Duodenal mucosa (tissue), 2 donors: ENCODE results near the gene CTBP2.
A peak's percentile ranks its signal among the peaks of the same experiment; 100 is the strongest.

Experiments
- H3K27ac ChIP-seq: one replicate; pipeline ENCODE4 v1.7.0; 2013; ENCODE audit warnings: low read depth, low read length
- H3K27me3 ChIP-seq, 2 donors: one replicate each; pipeline ENCODE4 v1.7.0; 2013; ENCODE audit warnings: low read length in 2 of 2, control low read depth in 1 of 2; ENCODE audit not compliant: insufficient read depth in 2 of 2, control insufficient read depth in 1 of 2
- H3K36me3 ChIP-seq, 2 donors: one replicate each; pipeline ENCODE4 v1.7.0; 2013; ENCODE audit warnings: low read length in 2 of 2, control low read depth in 1 of 2; ENCODE audit not compliant: insufficient read depth in 2 of 2, control insufficient read depth in 1 of 2
- H3K4me1 ChIP-seq, 2 donors: one replicate each; pipeline ENCODE4 v1.7.0; 2013; ENCODE audit warnings: low read length in 2 of 2, control low read depth in 1 of 2; ENCODE audit not compliant: insufficient read depth in 2 of 2, control insufficient read depth in 1 of 2
- H3K4me3 ChIP-seq, 2 donors: one replicate each; pipeline ENCODE4 v1.7.0; 2013; ENCODE audit warnings: low read length in 2 of 2, low read depth in 1 of 2
- H3K9ac ChIP-seq, 2 donors: one replicate each; pipeline ENCODE4 v1.7.0; 2013; ENCODE audit warnings: low read length in 2 of 2, low read depth in 1 of 2
- H3K9me3 ChIP-seq, 2 donors: one replicate each; pipeline ENCODE4 v1.7.0; 2013; ENCODE audit warnings: low read length in 2 of 2, control low read depth in 1 of 2; ENCODE audit not compliant: control insufficient read depth in 1 of 2

Gene CTBP2

DNA sequence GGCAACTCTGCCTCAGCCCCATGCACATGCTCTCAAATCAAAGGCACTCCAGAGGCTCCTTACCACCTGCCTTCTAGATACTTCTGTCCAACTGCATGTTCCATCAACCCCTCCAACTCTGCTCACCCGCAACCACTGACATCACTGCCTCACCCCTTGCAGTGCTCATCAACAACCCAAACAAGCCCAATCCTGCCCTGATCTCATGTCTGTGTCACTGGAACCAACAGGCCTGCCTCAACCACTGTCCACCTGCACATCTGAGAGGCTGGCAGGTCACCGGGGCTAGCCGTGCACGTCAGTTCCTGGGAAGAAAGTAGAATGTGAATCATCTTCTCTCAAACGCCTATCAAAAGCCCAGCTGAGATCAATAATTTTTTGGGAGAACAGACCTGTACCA lies 33.3 kb downstream of the CTBP2 start:
- H3K27me3 ChIP-seq: no peaks in the 10 kb centered on the region
- no peak overlapping the region for H3K9ac ChIP-seq
- no peak overlapping the region for H3K4me3 ChIP-seq
- H3K36me3 ChIP-seq: peaks cover 21 to 45% of the 10 kb centered on the region in 2 donors
- no peaks in the 10 kb centered on the region for H3K9me3 ChIP-seq
- peaks cover 32 to 48% of the 10 kb centered on the region in 2 donors for H3K4me1 ChIP-seq
- no peak overlapping the region for H3K27ac ChIP-seq

DNA sequence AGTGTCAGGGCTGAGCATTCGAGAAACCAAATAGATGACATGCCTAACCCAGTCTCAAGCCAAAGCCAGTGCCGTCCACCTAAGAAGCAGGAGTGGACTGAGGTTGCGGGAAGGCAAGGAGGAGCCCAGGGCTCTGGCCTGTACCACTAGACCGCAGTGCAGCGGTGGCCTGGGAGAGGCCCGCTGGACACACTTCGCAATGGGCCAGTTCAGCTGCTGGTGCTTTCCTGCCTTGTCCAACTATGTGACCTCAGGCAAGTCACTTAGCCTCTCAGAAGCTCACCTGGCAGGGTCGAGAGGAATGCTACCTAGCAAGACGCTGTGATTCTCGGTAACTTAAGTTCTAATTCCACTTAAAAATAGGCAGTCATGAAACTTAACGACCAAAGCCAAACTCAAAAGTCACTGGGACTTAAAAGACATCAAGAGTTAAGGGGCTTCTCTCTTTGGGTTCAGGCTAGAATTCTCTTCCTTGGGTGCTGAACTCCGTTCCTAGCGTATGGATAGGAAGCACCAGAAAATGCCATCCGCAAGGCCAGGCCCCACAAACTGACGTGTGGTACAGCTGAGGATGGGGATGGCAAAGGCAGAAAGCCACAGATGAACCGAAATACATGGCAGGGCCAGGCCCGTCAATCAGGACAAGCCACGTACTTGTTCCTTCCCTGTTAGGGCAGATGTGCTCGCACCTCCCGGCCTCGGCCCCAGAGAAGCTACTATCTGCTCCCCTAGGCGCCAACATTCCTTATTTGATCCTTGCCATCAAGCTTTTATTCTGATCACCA lies 34.2 kb downstream of the CTBP2 start:
- peaks cover 42 to 58% of the 10 kb centered on the region in 2 donors for H3K4me1 ChIP-seq
- no peak overlapping the region for H3K27ac ChIP-seq

DNA sequence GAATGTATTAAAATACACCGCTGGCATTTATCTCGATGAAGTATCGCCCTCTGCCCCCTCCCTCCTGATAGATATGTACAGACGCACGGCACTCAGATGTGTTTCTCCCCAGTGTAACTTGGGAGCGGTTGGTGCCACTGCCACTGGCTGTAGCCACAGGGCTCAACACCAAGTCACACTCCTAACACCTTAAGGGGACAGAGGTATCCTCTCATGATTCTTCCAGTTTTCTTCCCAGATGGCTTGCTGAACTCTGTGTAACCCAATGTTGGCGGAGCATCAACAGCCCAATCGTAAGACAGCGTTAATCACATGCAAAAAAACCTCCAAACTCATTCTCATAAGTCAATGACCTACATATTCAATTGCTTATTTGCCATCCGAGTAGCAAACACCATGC lies 35.5 kb downstream of the CTBP2 start:
- Histone ChIP-seq H3K27ac (peak overlapping the region; percentile 15), H3K9ac (peak overlapping the region in 1 of 2 donors; percentile 44), H3K36me3 (peaks cover 13 to 30% of the 10 kb centered on the region in 2 donors), H3K4me3 (no peak overlapping the region), H3K27me3 (no peaks in the 10 kb centered on the region), H3K9me3 (no peaks in the 10 kb centered on the region), H3K4me1 (peaks cover 53 to 70% of the 10 kb centered on the region in 2 donors)

More for the DNA sequence above, 34.2 kb downstream of the CTBP2 start:
- Histone ChIP-seq H3K36me3 (peaks cover 17 to 40% of the 10 kb centered on the region in 2 donors), H3K9ac (no peak overlapping the region), H3K4me3 (no peak overlapping the region), H3K27me3 (no peaks in the 10 kb centered on the region), H3K9me3 (no peaks in the 10 kb centered on the region)

DNA sequence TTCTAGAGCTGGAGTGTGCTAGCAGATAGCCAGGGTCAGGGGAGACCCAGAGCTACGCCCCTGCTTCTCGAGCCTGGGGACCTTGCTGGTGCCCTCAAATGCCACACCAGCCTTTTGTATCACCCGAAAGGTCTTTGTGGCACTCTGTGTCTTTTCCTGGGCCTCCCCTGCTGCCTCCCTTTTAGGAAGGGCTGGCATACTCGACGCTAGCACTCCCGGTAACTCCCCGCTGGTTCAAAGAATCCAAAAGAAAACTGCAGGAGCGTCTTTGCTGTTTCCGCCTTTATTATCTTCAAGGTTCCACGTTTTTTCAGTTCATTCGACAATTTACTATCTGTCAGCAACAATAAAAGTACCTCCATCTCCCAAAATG lies 36.3 kb downstream of the CTBP2 start:
- peak overlapping the region; percentile 75 to 82 for H3K9ac ChIP-seq
- peak overlapping the region; percentile 88 for H3K27ac ChIP-seq
- no peaks in the 10 kb centered on the region for H3K9me3 ChIP-seq
- peaks cover 8 to 30% of the 10 kb centered on the region in 2 donors for H3K36me3 ChIP-seq
- peaks cover 54 to 68% of the 10 kb centered on the region in 2 donors for H3K4me1 ChIP-seq
- H3K4me3 ChIP-seq: peak overlapping the region; percentile 2 to 37
- H3K27me3 ChIP-seq: no peaks in the 10 kb centered on the region

DNA sequence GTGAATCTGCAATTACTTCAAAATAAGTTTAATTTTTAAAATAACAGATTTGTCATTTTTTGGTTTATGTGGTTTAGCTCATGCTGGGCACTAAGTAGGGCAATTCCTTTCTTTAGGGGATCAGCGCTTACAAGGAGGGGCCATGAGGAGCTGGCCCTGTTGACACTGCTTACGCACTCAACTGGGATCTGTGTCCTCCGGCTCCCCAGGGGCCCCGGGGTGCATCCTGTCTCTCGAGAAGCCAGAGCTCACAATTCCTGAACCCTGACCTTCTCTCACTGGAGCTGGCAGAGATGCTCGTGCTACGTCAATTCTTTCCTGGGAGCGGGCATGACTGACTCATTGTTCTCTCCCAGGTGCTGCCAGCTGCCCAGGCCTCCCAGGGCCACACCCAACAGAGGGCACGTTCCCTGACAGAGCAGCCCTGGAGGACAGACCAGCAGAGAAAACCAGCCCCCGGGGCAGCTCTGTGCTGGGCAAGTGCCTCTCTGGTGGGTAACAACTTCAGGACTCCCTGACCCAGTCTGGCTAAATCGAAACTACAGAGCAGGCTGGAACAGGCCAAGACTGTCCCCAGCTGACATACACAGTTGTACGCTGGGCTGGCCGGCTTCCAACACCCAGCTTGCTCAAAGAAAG lies 36.8 kb downstream of the CTBP2 start:
- Histone ChIP-seq H3K9me3 (no peaks in the 10 kb centered on the region), H3K27me3 (no peaks in the 10 kb centered on the region), H3K27ac (peak overlapping the region; percentile 88), H3K36me3 (peaks cover 5 to 26% of the 10 kb centered on the region in 2 donors), H3K9ac (peak overlapping the region; percentile 75 to 82), H3K4me3 (peak overlapping the region; percentile 2 to 37), H3K4me1 (peaks cover 56 to 70% of the 10 kb centered on the region in 2 donors)

DNA sequence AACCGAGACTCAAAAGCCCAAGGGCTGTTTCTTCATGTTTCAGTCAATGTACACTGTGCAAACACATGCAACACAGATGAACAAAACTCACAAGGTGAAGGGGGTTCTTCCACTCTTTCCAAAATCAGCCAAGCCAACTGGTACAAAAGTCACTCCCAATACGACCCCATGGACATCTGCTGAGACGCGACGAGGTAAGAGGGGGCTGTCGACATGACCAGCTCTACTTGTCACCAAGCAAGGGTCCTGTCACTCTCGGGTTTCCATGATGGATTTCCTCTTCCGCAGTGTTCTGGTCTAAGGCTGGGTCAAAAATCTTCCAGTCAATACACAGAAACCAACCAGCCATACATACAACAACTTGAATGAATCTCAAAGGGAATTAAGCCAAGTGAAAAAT lies 37.8 kb downstream of the CTBP2 start:
- Histone ChIP-seq H3K4me3 (no peak overlapping the region), H3K27me3 (no peaks in the 10 kb centered on the region), H3K9me3 (no peaks in the 10 kb centered on the region), H3K9ac (peak overlapping the region in 1 of 2 donors; percentile 4), H3K4me1 (peaks cover 57 to 71% of the 10 kb centered on the region in 2 donors), H3K27ac (no peak overlapping the region), H3K36me3 (peaks cover 5 to 20% of the 10 kb centered on the region in 2 donors)

DNA sequence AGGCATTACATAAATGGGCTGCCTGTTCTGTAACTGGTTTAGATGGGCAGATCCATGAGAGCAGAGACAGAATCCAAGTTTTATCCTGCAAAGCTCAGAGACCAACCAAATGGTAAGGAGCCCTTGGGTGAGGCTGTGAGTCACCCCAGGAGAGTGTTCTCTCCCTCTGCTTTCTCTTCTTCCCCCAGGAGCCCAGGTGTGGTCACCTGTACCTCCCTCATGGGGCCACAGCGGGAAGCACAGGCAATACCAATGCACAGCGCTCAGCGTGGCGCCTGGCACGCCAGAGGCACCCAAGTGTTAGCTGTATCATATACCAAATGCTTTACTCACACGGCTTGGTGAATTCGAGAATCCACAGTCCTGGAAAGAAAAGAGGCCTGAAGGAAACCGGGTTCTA lies 39.4 kb downstream of the CTBP2 start:
- Histone ChIP-seq H3K9me3 (no peaks in the 10 kb centered on the region), H3K4me3 (no peak overlapping the region), H3K27ac (peak overlapping the region; percentile 2), H3K9ac (no peak overlapping the region), H3K27me3 (no peaks in the 10 kb centered on the region), H3K36me3 (peaks cover 5 to 11% of the 10 kb centered on the region in 2 donors), H3K4me1 (peaks cover 63 to 71% of the 10 kb centered on the region in 2 donors)

DNA sequence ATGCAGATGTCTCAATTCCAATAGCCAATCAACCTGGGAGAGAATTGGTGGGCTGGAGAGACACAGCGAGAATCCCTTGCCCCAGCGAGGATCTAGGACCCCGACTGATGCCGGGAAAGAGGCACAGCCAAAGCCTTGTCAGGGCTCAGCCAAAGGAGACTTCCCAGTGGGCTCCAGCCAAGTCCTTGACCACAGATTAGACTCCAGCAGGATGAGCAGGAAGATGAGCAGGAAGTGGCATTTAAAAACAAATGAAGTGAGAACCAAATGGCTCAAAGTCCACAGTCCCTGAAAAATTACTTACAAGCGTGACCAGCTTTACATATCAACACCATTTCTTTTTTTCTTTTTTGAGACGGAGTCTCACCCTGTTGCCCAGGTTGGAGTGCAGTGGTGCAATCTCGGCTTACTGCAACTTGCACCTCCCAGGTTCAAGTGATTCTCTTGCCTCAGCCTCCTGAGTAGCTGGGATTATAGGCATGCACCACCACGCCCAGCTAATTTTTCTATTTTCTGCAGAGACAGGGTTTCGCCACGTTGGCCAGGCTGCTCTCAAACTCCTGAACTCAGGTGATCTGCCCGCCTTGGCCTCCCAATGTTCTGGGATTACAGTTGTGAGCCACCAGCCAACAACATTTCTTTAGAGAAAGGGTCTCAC lies 40.2 kb downstream of the CTBP2 start:
- peaks cover 5% of the 10 kb centered on the region in 2 donors for H3K36me3 ChIP-seq
- H3K9me3 ChIP-seq: no peaks in the 10 kb centered on the region
- peaks cover 57 to 67% of the 10 kb centered on the region in 2 donors for H3K4me1 ChIP-seq
- H3K27me3 ChIP-seq: no peaks in the 10 kb centered on the region
- no peak overlapping the region for H3K9ac ChIP-seq
- H3K27ac ChIP-seq: no peak overlapping the region
- no peak overlapping the region for H3K4me3 ChIP-seq

DNA sequence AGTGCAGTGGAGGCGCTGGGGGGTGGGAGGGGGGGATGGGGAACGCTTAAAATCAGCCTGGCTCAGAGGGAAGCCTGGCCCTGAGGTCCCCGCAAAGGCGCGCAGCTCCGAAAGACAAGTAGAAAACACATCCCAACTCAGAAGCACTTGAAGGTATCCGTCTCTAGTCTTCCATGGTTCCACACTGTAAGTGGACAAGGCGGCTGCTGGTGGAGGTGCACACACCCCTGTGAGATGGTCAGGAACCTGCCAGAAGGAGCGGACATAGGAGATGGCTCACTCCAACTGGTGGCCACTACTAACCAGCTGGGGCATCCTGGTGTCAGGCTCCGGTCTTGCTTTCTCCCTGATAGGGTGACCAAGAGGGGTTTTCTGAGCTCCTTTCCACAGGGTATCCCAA lies 41.7 kb downstream of the CTBP2 start:
- no peak overlapping the region for H3K4me3 ChIP-seq
- peaks cover 54 to 55% of the 10 kb centered on the region in 2 donors for H3K4me1 ChIP-seq
- no peak overlapping the region for H3K27ac ChIP-seq
- H3K36me3 ChIP-seq: peaks cover 5% of the 10 kb centered on the region in 2 donors
- H3K9me3 ChIP-seq: no peaks in the 10 kb centered on the region
- H3K9ac ChIP-seq: no peak overlapping the region
- no peaks in the 10 kb centered on the region for H3K27me3 ChIP-seq
